NCI-H748 treated with DMSO at 0.1 percent for 48 hours (cell line): ENCODE measurements around the gene ID3.

Source experiments
- DNase-seq: peaks from one replicate; lab custom pipeline; 2025; lab: John Stamatoyannopoulos, UW

The ID3 gene

GRCh38 chr1:23565776-23566175, 6.5 kb upstream of the ID3 start:
- DNase-seq: no peak

- no peak for DNase-seq
Observed at GRCh38 chr1:23564529-23565122, 5.3 kb upstream of the ID3 start.

GRCh38 chr1:23563755-23564374, 4.6 kb upstream of the ID3 start:
- no peak for DNase-seq

GRCh38 chr1:23563003-23563402, 3.7 kb upstream of the ID3 start:
- DNase-seq: no peak

GRCh38 chr1:23562137-23562876, 3.0 kb upstream of the ID3 start:
- peak; percentile 76 for DNase-seq

- no peak for DNase-seq
Observed at GRCh38 chr1:23561813-23562100, 2.5 kb upstream of the ID3 start.

GRCh38 chr1:23561076-23561812, 1.9 kb upstream of the ID3 start:
- DNase-seq: no peak

- no peak for DNase-seq
Observed at GRCh38 chr1:23559985-23560741, 862 bp upstream of the ID3 start.

- DNase-seq: no peak
Observed at GRCh38 chr1:23558872-23559135, 497 bp downstream of the ID3 start.

GRCh38 chr1:23558140-23558871, 995 bp downstream of the ID3 start:
- peak; percentile 12 for DNase-seq

- no peak for DNase-seq
Observed at GRCh38 chr1:23557471-23558124, 1.7 kb downstream of the ID3 start.

- no peak for DNase-seq
Observed at GRCh38 chr1:23556635-23557470, 2.4 kb downstream of the ID3 start.

GRCh38 chr1:23555986-23556634, 3.2 kb downstream of the ID3 start:
- DNase-seq: no peak

- no peak for DNase-seq
Observed at GRCh38 chr1:23555270-23555985, 3.9 kb downstream of the ID3 start.

- peak; percentile 89 for DNase-seq
Observed at GRCh38 chr1:23554481-23555269, 4.6 kb downstream of the ID3 start.

- no peak for DNase-seq
Observed at GRCh38 chr1:23554127-23554480, 5.2 kb downstream of the ID3 start.

- no peak for DNase-seq
Observed at GRCh38 chr1:23553231-23554126, 5.8 kb downstream of the ID3 start.
